AG08396 (cell line): Measurements from ENCODE around the gene PTPRG.
"Not testable (repeated sequence)": the region's sequence is repeated elsewhere in the genome, so short reads cannot be mapped to it uniquely, and the experiment has no call there.

Source experiments
- DNase-seq: peaks from one replicate; pipeline ENCODE4 v3.0.0; 2012; ENCODE audit warnings: low spot score, mixed read lengths

PTPRG gene

GRCh38 chr3:61687206-61687605 is 125.8 kb downstream of the PTPRG start:
- DNase-seq = no peak

- no peak for DNase-seq
Observed at GRCh38 chr3:61687663-61688306, 126.4 kb downstream of the PTPRG start.

GRCh38 chr3:61688307-61688984 is 127.1 kb downstream of the PTPRG start:
- no peak for DNase-seq

- DNase-seq = no peak
Observed at GRCh38 chr3:61690016-61690415, 128.6 kb downstream of the PTPRG start.

GRCh38 chr3:61691466-61691865 is 130.1 kb downstream of the PTPRG start:
- DNase-seq = no peak

- no peak for DNase-seq
Observed at GRCh38 chr3:61697301-61697700, 135.9 kb downstream of the PTPRG start.

- DNase-seq = not testable (repeated sequence)
Observed at GRCh38 chr3:61698278-61699072, 137.1 kb downstream of the PTPRG start.

- DNase-seq = no peak
Observed at GRCh38 chr3:61699622-61700021, 138.3 kb downstream of the PTPRG start.

- DNase-seq = no peak
Observed at GRCh38 chr3:61701011-61701410, 139.6 kb downstream of the PTPRG start.

- no peak for DNase-seq
Observed at GRCh38 chr3:61702453-61702852, 141.1 kb downstream of the PTPRG start.

GRCh38 chr3:61704807-61705206 is 143.4 kb downstream of the PTPRG start:
- DNase-seq = no peak

- DNase-seq = no peak
Observed at GRCh38 chr3:61707492-61707891, 146.1 kb downstream of the PTPRG start.

- DNase-seq = not testable (repeated sequence)
Observed at GRCh38 chr3:61710920-61711319, 149.5 kb downstream of the PTPRG start.

- no peak for DNase-seq
Observed at GRCh38 chr3:61714225-61714624, 152.9 kb downstream of the PTPRG start.

GRCh38 chr3:61715886-61716527 is 154.6 kb downstream of the PTPRG start:
- no peak for DNase-seq

- DNase-seq = not testable (repeated sequence)
Observed at GRCh38 chr3:61716693-61717092, 155.3 kb downstream of the PTPRG start.

GRCh38 chr3:61718565-61718964 is 157.2 kb downstream of the PTPRG start:
- no peak for DNase-seq

GRCh38 chr3:61719278-61719977 is 158.1 kb downstream of the PTPRG start:
- DNase-seq = no peak

- no peak for DNase-seq
Observed at GRCh38 chr3:61723038-61723437, 161.7 kb downstream of the PTPRG start.

- DNase-seq = no peak
Observed at GRCh38 chr3:61724183-61724582, 162.8 kb downstream of the PTPRG start.

GRCh38 chr3:61724801-61725200 is 163.4 kb downstream of the PTPRG start:
- no peak for DNase-seq

- peak; percentile 56 for DNase-seq
Observed at GRCh38 chr3:61725851-61726333, 164.5 kb downstream of the PTPRG start.
